Measurements from ENCODE around the gene CLIP3. TPM values are rescaled to one million over a fixed set of nuclear protein-coding genes. Genes with fewer than 3 reads are reported as not detected.

The CLIP3 gene
- total and polyA plus RNA-seq, 10 donors, result 2.7 to 18.0 (median 10.3) TPM

DNA sequence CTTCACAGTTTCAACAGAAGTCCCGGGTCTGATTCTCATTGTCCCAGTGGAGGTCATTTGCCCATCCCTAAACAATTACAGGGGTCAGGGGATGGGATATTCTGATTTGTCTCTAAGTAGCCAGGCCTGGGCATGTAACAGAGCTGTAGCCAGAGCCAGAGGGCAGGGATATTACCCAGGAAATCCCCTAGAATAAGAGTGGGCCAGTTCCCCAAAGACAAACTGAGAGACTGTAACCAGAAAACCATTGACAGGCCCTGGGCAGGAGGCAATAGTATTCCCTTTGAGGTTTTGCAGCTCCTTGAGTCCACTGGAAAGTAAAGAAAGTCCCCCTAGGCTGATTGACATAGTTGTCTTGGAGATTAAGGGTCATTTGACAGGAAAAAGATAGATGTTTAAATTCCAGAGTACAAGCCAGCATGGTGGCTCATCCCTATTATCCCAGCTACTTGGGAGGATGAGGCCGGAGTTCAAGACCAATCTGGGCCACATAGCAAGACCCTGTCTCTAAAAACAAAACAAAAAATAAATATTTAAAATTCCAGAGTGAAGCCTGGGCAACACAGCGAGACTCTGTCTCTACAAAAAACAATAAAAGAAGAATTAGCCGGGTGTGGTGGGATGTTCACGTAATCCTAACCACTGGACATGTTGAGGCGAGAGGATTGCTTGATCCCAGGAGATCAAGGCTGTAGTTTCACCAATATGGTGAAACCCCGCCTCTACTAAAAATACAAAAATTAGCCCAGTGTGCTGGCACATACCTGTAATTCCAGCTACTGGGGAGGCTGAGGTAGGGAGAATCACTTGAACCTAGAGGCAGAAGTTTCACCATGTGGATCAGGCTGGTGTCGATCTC, 39.5 kb downstream of the CLIP3 start:
- 89 to 96% (median 92%) methylated on average over 8 of the region's 8 CpGs for WGBS, 5 donors
- no peak overlapping the region for H3K4me3 ChIP-seq
- H3K27me3 ChIP-seq (replicated peaks in 1 of 7), result peaks cover 0 to 9% (median 0%) of the 10 kb centered on the region in 7 donors
- TF ChIP-seq, protein P1, sequence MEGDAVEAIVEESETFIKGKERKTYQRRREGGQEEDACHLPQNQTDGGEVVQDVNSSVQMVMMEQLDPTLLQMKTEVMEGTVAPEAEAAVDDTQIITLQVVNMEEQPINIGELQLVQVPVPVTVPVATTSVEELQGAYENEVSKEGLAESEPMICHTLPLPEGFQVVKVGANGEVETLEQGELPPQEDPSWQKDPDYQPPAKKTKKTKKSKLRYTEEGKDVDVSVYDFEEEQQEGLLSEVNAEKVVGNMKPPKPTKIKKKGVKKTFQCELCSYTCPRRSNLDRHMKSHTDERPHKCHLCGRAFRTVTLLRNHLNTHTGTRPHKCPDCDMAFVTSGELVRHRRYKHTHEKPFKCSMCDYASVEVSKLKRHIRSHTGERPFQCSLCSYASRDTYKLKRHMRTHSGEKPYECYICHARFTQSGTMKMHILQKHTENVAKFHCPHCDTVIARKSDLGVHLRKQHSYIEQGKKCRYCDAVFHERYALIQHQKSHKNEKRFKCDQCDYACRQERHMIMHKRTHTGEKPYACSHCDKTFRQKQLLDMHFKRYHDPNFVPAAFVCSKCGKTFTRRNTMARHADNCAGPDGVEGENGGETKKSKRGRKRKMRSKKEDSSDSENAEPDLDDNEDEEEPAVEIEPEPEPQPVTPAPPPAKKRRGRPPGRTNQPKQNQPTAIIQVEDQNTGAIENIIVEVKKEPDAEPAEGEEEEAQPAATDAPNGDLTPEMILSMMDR (IDR thresholded peaks at IDR 0.05 in 8 of 11, conservative IDR thresholded peaks at IDR 0.05 in 3 of 11), result no peak
- TF ChIP-seq POLR2AphosphoS5 (IDR thresholded peaks at IDR 0.05), result no peak
- no peak for TF ChIP-seq POLR2A (IDR thresholded peaks at IDR 0.05)
- H3K27ac ChIP-seq, result no peak overlapping the region
- no peak for DNase-seq
- peaks cover 16 to 44% (median 35%) of the 10 kb centered on the region in 6 donors for H3K4me1 ChIP-seq
- H3K9me3 ChIP-seq, result peaks cover 0 to 7% (median 0%) of the 10 kb centered on the region in 8 donors
- intact Hi-C loops (cut with DNase I; ENCODE audit: low total_unique reads), result no loop called here
- H3K36me3 ChIP-seq, result peaks cover 0 to 11% (median 4%) of the 10 kb centered on the region in 6 donors

- peaks cover 0 to 21% (median 6%) of the 10 kb centered on the region in 7 donors for H3K27me3 ChIP-seq (replicated peaks in 1 of 7)
- peaks cover 0 to 7% (median 0%) of the 10 kb centered on the region in 8 donors for H3K9me3 ChIP-seq
- H3K4me1 ChIP-seq, result peaks cover 12 to 43% (median 35%) of the 10 kb centered on the region in 6 donors
- no peak overlapping the region for H3K4me3 ChIP-seq
- DNase-seq, result no peak
- H3K27ac ChIP-seq, result no peak overlapping the region
- 85 to 91% (median 88%) methylated on average over 7 of the region's 7 CpGs for WGBS, 5 donors
- no peaks in the 10 kb centered on the region for H3K36me3 ChIP-seq
- no peak for TF ChIP-seq POLR2A (IDR thresholded peaks at IDR 0.05)
- no peak for TF ChIP-seq POLR2AphosphoS5 (IDR thresholded peaks at IDR 0.05)
- TF ChIP-seq, protein P1 (IDR thresholded peaks at IDR 0.05 in 8 of 11, conservative IDR thresholded peaks at IDR 0.05 in 3 of 11), result no peak
- intact Hi-C loops (cut with DNase I; ENCODE audit: low total_unique reads), result no loop called here
Observed at GRCh38 chr19:35991731-35992450, 40.8 kb downstream of the CLIP3 start.

- TF ChIP-seq POLR2A (IDR thresholded peaks at IDR 0.05) (no peak), POLR2AphosphoS5 (IDR thresholded peaks at IDR 0.05) (no peak)
- TF ChIP-seq, protein P1 (IDR thresholded peaks at IDR 0.05 in 8 of 11, conservative IDR thresholded peaks at IDR 0.05 in 3 of 11), result no peak
Observed at GRCh38 chr19:35990771-35991730, 41.6 kb downstream of the CLIP3 start.

More at GRCh38 chr19:35990771-35991730, 41.6 kb downstream of the CLIP3 start:
- H3K4me3 ChIP-seq, result no peak overlapping the region
- H3K27ac ChIP-seq, result no peak overlapping the region
- intact Hi-C loops (cut with DNase I; ENCODE audit: low total_unique reads), result no loop called here
- no peaks in the 10 kb centered on the region for H3K36me3 ChIP-seq
- peaks cover 0 to 7% (median 0%) of the 10 kb centered on the region in 8 donors for H3K9me3 ChIP-seq
- DNase-seq, result no peak
- H3K27me3 ChIP-seq (replicated peaks in 1 of 7), result peaks cover 0 to 30% (median 11%) of the 10 kb centered on the region in 7 donors
- peaks cover 5 to 39% (median 32%) of the 10 kb centered on the region in 6 donors for H3K4me1 ChIP-seq
- 80 to 88% (median 83%) methylated on average over 10 of the region's 10 CpGs for WGBS, 5 donors
